Endothelial cell (in vitro differentiated cells): ENCODE results near the gene TMEM52. TPM values are rescaled to one million over a fixed set of nuclear protein-coding genes. Genes with fewer than 3 reads are reported as not detected.

Experiments used
- DNase-seq: peaks from one replicate; pipeline ENCODE4 v3.0.0; 2021; ENCODE audit warnings: low spot score
- H3K27ac Mint-ChIP-seq: one replicate; pipeline ENCODE4 v1.8.0; 2021; ENCODE audit warnings: mixed read lengths, inconsistent platforms; ENCODE audit not compliant: unreplicated experiment
- H3K27me3 Mint-ChIP-seq: one replicate; pipeline ENCODE4 v1.8.0; 2021; ENCODE audit warnings: mild to moderate bottlenecking, moderate library complexity, mixed read lengths, inconsistent platforms; ENCODE audit not compliant: unreplicated experiment
- H3K36me3 Mint-ChIP-seq: one replicate; pipeline ENCODE4 v1.8.0; 2021; ENCODE audit warnings: mild to moderate bottlenecking, low read depth, mixed read lengths, inconsistent platforms; ENCODE audit not compliant: unreplicated experiment
- H3K4me1 Mint-ChIP-seq: one replicate; pipeline ENCODE4 v1.8.0; 2021; ENCODE audit warnings: mild to moderate bottlenecking, mixed read lengths, inconsistent platforms; ENCODE audit not compliant: unreplicated experiment
- H3K4me3 Mint-ChIP-seq: one replicate; pipeline ENCODE4 v1.8.0; 2021; ENCODE audit warnings: mild to moderate bottlenecking, mixed read lengths, inconsistent platforms; ENCODE audit not compliant: unreplicated experiment
- H3K9me3 Mint-ChIP-seq: one replicate; pipeline ENCODE4 v1.8.0; 2021; ENCODE audit warnings: mixed read lengths, inconsistent platforms; ENCODE audit not compliant: unreplicated experiment
- CTCF ChIP-seq: fragments of 200-600 bp; sonication (generic); IDR thresholded peaks from one replicate; pipeline ENCODE4 v1.5.0; 2021; ENCODE audit warnings: antibody characterized with exemption; ENCODE audit not compliant: unreplicated experiment
- total RNA-seq: library from RNA; stranded (reverse); fragmentation: NEBNext Ultra II Directional; extraction: Animal tissue kit (Norgen Biotek cat#: 25700); gene quantifications from one replicate; pipeline ENCODE4 v1.2.1, GENCODE V29; 2021; ENCODE audit not compliant: unreplicated experiment

TMEM52 gene
- total RNA-seq, 1 donor from 2014 or later: 0.92 TPM

- no peak for DNase-seq
- Mint-ChIP-seq H3K27ac (no peak overlapping the region), H3K4me3 (no peak overlapping the region), H3K27me3 (peaks cover 2% of the 10 kb centered on the region), H3K4me1 (no peaks in the 10 kb centered on the region), H3K9me3 (no peaks in the 10 kb centered on the region), H3K36me3 (no peaks in the 10 kb centered on the region)
- TF ChIP-seq CTCF: no peak
Measured at GRCh38 chr1:1927751-1928150, 8.7 kb upstream of the TMEM52 start.

- no peak overlapping the region for H3K4me3 Mint-ChIP-seq
- no peaks in the 10 kb centered on the region for H3K36me3 Mint-ChIP-seq
- no peak for TF ChIP-seq CTCF
- no peaks in the 10 kb centered on the region for H3K4me1 Mint-ChIP-seq
- H3K27me3 Mint-ChIP-seq: peaks cover 2% of the 10 kb centered on the region
- no peak for DNase-seq
- no peaks in the 10 kb centered on the region for H3K9me3 Mint-ChIP-seq
- H3K27ac Mint-ChIP-seq: no peak overlapping the region
Measured at GRCh38 chr1:1926886-1927660, 8.0 kb upstream of the TMEM52 start.

GRCh38 chr1:1926346-1926811, 7.3 kb upstream of the TMEM52 start:
- no peak for DNase-seq
- H3K9me3 Mint-ChIP-seq: no peaks in the 10 kb centered on the region
- no peaks in the 10 kb centered on the region for H3K36me3 Mint-ChIP-seq
- TF ChIP-seq CTCF: no peak
- H3K27ac Mint-ChIP-seq: no peak overlapping the region
- no peak overlapping the region for H3K4me3 Mint-ChIP-seq
- H3K27me3 Mint-ChIP-seq: peaks cover 2% of the 10 kb centered on the region
- H3K4me1 Mint-ChIP-seq: no peaks in the 10 kb centered on the region

- H3K4me1 Mint-ChIP-seq: no peaks in the 10 kb centered on the region
- peaks cover 2% of the 10 kb centered on the region for H3K27me3 Mint-ChIP-seq
- DNase-seq: no peak
- no peaks in the 10 kb centered on the region for H3K36me3 Mint-ChIP-seq
- no peaks in the 10 kb centered on the region for H3K9me3 Mint-ChIP-seq
- H3K4me3 Mint-ChIP-seq: peak overlapping the region; percentile 62
- no peak for TF ChIP-seq CTCF
- no peak overlapping the region for H3K27ac Mint-ChIP-seq
Measured at GRCh38 chr1:1925437-1926345, 6.6 kb upstream of the TMEM52 start.
